ENCODE results near the gene AKR1D1.

DNA sequence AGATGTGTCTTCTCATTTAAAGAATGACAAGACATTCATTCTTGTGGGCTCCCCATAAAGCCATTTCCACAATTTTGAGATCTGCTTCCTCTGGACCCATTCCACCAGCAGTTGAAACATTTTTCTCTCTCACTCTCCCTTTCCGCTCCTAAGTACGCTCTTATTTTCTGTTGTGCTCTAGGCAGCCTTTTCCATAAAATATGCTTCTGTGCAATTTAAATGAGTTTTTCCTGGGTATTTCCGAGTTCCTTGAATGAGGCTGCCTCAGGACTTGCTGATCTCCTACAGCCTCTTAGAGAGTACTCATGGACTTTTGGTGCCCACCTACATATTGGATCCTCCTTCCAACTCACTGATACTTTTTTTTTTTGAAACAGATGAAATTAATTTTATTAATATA, 23.6 kb upstream of the AKR1D1 start:
- TF ChIP-seq, protein P1, sequence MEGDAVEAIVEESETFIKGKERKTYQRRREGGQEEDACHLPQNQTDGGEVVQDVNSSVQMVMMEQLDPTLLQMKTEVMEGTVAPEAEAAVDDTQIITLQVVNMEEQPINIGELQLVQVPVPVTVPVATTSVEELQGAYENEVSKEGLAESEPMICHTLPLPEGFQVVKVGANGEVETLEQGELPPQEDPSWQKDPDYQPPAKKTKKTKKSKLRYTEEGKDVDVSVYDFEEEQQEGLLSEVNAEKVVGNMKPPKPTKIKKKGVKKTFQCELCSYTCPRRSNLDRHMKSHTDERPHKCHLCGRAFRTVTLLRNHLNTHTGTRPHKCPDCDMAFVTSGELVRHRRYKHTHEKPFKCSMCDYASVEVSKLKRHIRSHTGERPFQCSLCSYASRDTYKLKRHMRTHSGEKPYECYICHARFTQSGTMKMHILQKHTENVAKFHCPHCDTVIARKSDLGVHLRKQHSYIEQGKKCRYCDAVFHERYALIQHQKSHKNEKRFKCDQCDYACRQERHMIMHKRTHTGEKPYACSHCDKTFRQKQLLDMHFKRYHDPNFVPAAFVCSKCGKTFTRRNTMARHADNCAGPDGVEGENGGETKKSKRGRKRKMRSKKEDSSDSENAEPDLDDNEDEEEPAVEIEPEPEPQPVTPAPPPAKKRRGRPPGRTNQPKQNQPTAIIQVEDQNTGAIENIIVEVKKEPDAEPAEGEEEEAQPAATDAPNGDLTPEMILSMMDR (IDR thresholded peaks at IDR 0.05), result no peak
- TF ChIP-seq POLR2A (IDR thresholded peaks at IDR 0.05), result no peak
